SK-N-SH (cell line): ENCODE measurements around the gene YJEFN3. TPM values are rescaled to one million over a fixed set of nuclear protein-coding genes. Genes with fewer than 3 reads are reported as not detected.

Source experiments
- CTCF ChIA-PET: fragments of 300-600, 350-600 bp; formaldehyde crosslinking; extraction: SDS; loops from one replicate; lab custom pipeline; 2021; lab: Yijun Ruan, JAX
- POLR2A ChIA-PET: fragments of 350-600 bp; sonication (Branson Sonifier 250); formaldehyde crosslinking; extraction: SDS; loops from one replicate; lab custom pipeline; 2020; ENCODE audit warnings: antibody characterized with exemption, inconsistent platforms; lab: Yijun Ruan, JAX
- DNase-seq: peaks from one replicate; pipeline ENCODE4 v3.0.0; 2012
- H2AFZ ChIP-seq: fragments of 200-600 bp; sonication (generic); 2 replicates; pipeline ENCODE4 v1.8.1; 2016; ENCODE audit warnings: antibody characterized with exemption, mild to moderate bottlenecking, low read depth
- H3F3A ChIP-seq: fragments of 200-600 bp; sonication (generic); replicated peaks from 2 replicates; pipeline ENCODE3; 2016; ENCODE audit warnings: antibody characterized with exemption, mild to moderate bottlenecking; ENCODE audit not compliant: insufficient read depth
- H3K27ac ChIP-seq, 2 experiments: fragments of 200-500 bp in 1 of 2; fragments of 200-600 bp in 1 of 2; sonication (Bioruptor generic) in 1 of 2; sonication (generic), shearing (Covaris generic) in 1 of 2; 2 replicates each; pipeline versions ENCODE4 v1.5.1 to v1.6.1; 2014 to 2016; ENCODE audit warnings: low read depth in 2 of 2, inconsistent platforms in 1 of 2, low read length in 1 of 2, mild to moderate bottlenecking in 1 of 2, mixed read lengths in 1 of 2
- H3K27me3 ChIP-seq: fragments of 200-600 bp; sonication (generic), shearing (Covaris generic); 2 replicates; pipeline ENCODE4 v1.6.1; 2016; ENCODE audit warnings: mixed run types; ENCODE audit not compliant: insufficient read depth
- H3K36me3 ChIP-seq, 2 experiments: fragments of 200-500 bp in 1 of 2; fragments of 200-600 bp in 1 of 2; sonication (Bioruptor generic) in 1 of 2; sonication (generic) in 1 of 2; replicated peaks in 1 of 2; 2 replicates each; pipeline versions ENCODE3 to v1.5.1; 2014 to 2016; ENCODE audit warnings: low read length in 1 of 2, mild to moderate bottlenecking in 1 of 2; ENCODE audit not compliant: insufficient read depth in 2 of 2, control insufficient read depth in 1 of 2
- H3K4me1 ChIP-seq, 2 experiments: fragments of 200-500 bp in 1 of 2; fragments of 200-600 bp in 1 of 2; sonication (Bioruptor generic) in 1 of 2; sonication (generic), shearing (Covaris generic) in 1 of 2; 2 replicates each; pipeline versions ENCODE4 v1.5.1 to v1.6.1; 2014 to 2016; ENCODE audit warnings: low read depth in 1 of 2, low read length in 1 of 2, mixed run types in 1 of 2; ENCODE audit not compliant: insufficient read depth in 2 of 2, control insufficient read depth in 1 of 2
- H3K4me2 ChIP-seq: fragments of 200-600 bp; sonication (generic), shearing (Covaris generic); 2 replicates; pipeline ENCODE4 v1.6.1; 2017; ENCODE audit warnings: mixed run types
- H3K4me3 ChIP-seq, 2 experiments: fragments of 200-500 bp in 1 of 2; fragments of 200-600 bp in 1 of 2; sonication (Bioruptor generic) in 1 of 2; sonication (generic), shearing (Covaris generic) in 1 of 2; 2 replicates each; pipeline versions ENCODE4 v1.5.1 to v1.8.1; 2014 to 2016; ENCODE audit warnings: low read depth in 2 of 2, inconsistent platforms in 1 of 2, low read length in 1 of 2, mild to moderate bottlenecking in 1 of 2, mixed read lengths in 1 of 2, moderate library complexity in 1 of 2
- H3K79me2 ChIP-seq: fragments of 200-600 bp; sonication (generic); 2 replicates; pipeline ENCODE4 v1.8.1; 2017; ENCODE audit warnings: mild to moderate bottlenecking; ENCODE audit not compliant: insufficient read depth
- H3K9ac ChIP-seq: fragments of 200-600 bp; sonication (generic); 2 replicates; pipeline ENCODE4 v1.6.1; 2017; ENCODE audit warnings: mixed run types
- H3K9me2 ChIP-seq: fragments of 200-600 bp; sonication (generic); 2 replicates; pipeline ENCODE4 v1.6.1; 2017; ENCODE audit warnings: mixed run types
- H3K9me3 ChIP-seq: fragments of 200-600 bp; sonication (generic); 2 replicates; pipeline ENCODE4 v1.6.1; 2017; ENCODE audit warnings: mixed run types, mild to moderate bottlenecking, moderate library complexity
- H4K20me1 ChIP-seq: fragments of 200-600 bp; sonication (generic); 2 replicates; pipeline ENCODE4 v1.6.1; 2017; ENCODE audit warnings: mild to moderate bottlenecking, mixed run types; ENCODE audit not compliant: insufficient read depth
- CHD2 ChIP-seq: fragments of 150-350 bp; IDR thresholded peaks from 2 replicates; pipeline ENCODE4 v1.6.1; 2018; ENCODE audit warnings: low read length; ENCODE audit not compliant: partially characterized antibody
- FOXJ3 ChIP-seq: sonication (generic); formaldehyde crosslinking; IDR thresholded peaks from 2 replicates; pipeline ENCODE4 v1.5.1; 2020; ENCODE audit warnings: mild to moderate bottlenecking, missing genetic modification reagents
- GABPA ChIP-seq: IDR thresholded peaks from 2 replicates; pipeline ENCODE4 v1.4.0; 2012; ENCODE audit warnings: low read depth, mild to moderate bottlenecking
- MEF2A ChIP-seq: IDR thresholded peaks from 2 replicates; pipeline ENCODE4 v1.4.0; 2012; ENCODE audit warnings: low read depth, borderline replicate concordance
- NFIC ChIP-seq: IDR thresholded peaks from 2 replicates; pipeline ENCODE4 v1.4.0; 2012; ENCODE audit warnings: borderline replicate concordance
- RCOR1 ChIP-seq: fragments of 150-350 bp; IDR thresholded peaks from 2 replicates; pipeline ENCODE4 v1.6.1; 2017; ENCODE audit warnings: antibody characterized with exemption, low read length
- SIN3A ChIP-seq: IDR thresholded peaks from 2 replicates; pipeline ENCODE4 v1.6.1; 2012; ENCODE audit warnings: low read depth, mild to moderate bottlenecking, low read length, moderate library complexity, borderline replicate concordance
- USF1 ChIP-seq: IDR thresholded peaks from 2 replicates; pipeline ENCODE4 v1.4.0; 2012; ENCODE audit warnings: low read depth, borderline replicate concordance
- ZBTB33 ChIP-seq: IDR thresholded peaks from 2 replicates; pipeline ENCODE4 v1.4.0; 2012; ENCODE audit warnings: low read depth, borderline replicate concordance
- WGBS: methylation state at CpG from one replicate; pipeline ENCODE4 v1.1.6; 2017; ENCODE audit warnings: low lambda C conversion rate; 5-methylcytosine and 5-hydroxymethylcytosine counted together
- polyA plus RNA-seq, 3 experiments: library from polyadenylated mRNA; depleted of rRNA; stranded (reverse); fragments of >200 nt; gene quantifications; 2 replicates each; pipeline ENCODE4 v1.2.3, GENCODE V29; 2012

Gene YJEFN3
- polyA plus RNA-seq, 1 of the 3 experiments (the other 2 are of a cell fraction), result 7.2 TPM

DNA sequence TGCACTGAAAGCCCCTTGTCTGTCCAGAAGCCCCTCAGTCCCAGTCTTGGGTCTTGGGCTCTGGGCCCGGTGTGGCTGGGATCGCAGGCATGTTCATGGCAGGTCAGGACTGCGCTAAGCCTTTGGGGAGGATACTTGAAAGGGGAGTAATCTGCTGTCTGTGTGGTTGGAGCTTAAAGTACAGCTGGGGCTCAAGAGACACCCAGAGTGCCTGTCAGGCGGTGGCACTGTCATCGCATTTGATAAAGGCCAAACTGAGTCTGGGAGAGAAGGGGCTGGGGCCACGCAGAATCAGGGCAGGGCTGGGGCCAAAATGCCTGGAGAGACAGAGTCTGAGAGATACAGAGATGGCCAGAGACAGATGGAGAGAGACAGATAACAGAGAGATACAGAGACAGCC is 5.1 kb downstream of the YJEFN3 start (continued):
- TF ChIP-seq CHD2, result no peak
- no peak for TF ChIP-seq GABPA
- no peak for TF ChIP-seq ZBTB33
- no peak for TF ChIP-seq FOXJ3 (CRISPR knock-in tag)
- no peak for TF ChIP-seq USF1

DNA sequence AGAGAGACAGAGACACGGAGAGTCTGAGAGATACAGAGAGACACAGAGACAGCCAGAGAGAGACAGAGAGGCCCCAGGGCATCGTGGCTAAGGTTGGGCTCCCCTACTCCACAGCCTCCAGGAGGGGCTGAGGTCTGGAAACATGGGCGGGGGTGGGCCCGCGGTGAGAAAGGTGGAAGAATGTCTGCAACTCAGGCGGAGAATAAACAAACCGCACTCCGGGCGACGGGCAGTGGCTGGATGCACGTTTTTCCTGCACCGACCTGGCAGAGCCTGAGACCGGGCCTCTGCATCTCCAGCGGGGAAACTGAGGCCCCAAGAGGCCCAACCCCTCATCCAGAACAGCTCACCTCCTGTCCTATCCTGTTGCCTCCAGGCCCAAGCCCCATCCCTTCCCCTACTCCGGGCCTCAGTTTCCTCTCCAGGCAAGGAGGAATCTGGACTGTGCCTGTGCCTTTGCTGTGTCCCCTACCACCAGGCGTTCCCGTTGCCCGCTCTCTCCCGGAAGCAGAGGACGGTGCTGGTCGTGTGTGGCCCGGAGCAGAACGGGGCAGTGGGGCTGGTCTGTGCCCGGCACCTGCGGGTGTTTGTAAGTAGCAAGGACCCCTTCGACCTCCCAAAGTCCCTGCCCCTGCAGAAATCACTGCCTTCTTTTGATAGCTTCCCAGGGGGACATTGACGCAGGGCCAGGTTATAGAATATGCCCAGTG is 6.0 kb downstream of the YJEFN3 start:
- POLR2A ChIA-PET, result no interaction called here
- Histone ChIP-seq H3K36me3 (no peaks in the 10 kb centered on the region), H3K79me2 (no peaks in the 10 kb centered on the region)

More for the DNA sequence above, 6.0 kb downstream of the YJEFN3 start:
- Histone ChIP-seq H3K4me2 (no peak overlapping the region), H3K9me2 (no peaks in the 10 kb centered on the region), H2AFZ (no peak overlapping the region), H3K9me3 (no peaks in the 10 kb centered on the region), H3K4me1 (peaks cover 0 to 17% of the 10 kb centered on the region in 2 experiments; a peak in 1 of 4 replicates), H3K9ac (no peak overlapping the region), H3K27ac (no peak overlapping the region), H3K27me3 (no peaks in the 10 kb centered on the region), H3K4me3 (no peak overlapping the region), H4K20me1 (no peaks in the 10 kb centered on the region; the same call in 1 of the 2 replicates), H3F3A (peaks cover 14% of the 10 kb centered on the region)
- no peak for DNase-seq
- no peak for TF ChIP-seq RCOR1
- no peak for TF ChIP-seq USF1
- TF ChIP-seq SIN3A, result no peak
- no peak for TF ChIP-seq NFIC
- TF ChIP-seq MEF2A, result no peak
- CTCF ChIA-PET, result interaction anchor here (1.7 to 15.3 kb wide), 2 partner anchors 19 to 109 kb away, joined by 21 to 258 read pairs; partner anchors contain the start of gene GMIP
- 92% methylated on average over 17 of the region's 27 CpGs for WGBS
